KOPT-K1 (cell line): ENCODE data around the gene IFI44L.

Experiments used
- H3K27ac ChIP-seq: fragments of 200-600 bp; sonication (generic); 2 replicates; pipeline ENCODE4 v1.5.1; 2016; ENCODE audit warnings: antibody characterized with exemption, mild to moderate bottlenecking, low read depth, low read length; ENCODE audit not compliant: poor library complexity, severe bottlenecking
- H3K36me3 ChIP-seq: fragments of 200-600 bp; sonication (generic); 2 replicates; pipeline ENCODE4 v1.5.1; 2017; ENCODE audit warnings: antibody characterized with exemption, mild to moderate bottlenecking, low read length, moderate library complexity; ENCODE audit not compliant: insufficient read depth
- H3K9me3 ChIP-seq: fragments of 200-600 bp; sonication (generic); 2 replicates; pipeline ENCODE4 v1.5.1; 2017; ENCODE audit warnings: antibody characterized with exemption, low read length, mild to moderate bottlenecking; ENCODE audit not compliant: insufficient read depth, poor library complexity, severe bottlenecking

IFI44L gene

DNA sequence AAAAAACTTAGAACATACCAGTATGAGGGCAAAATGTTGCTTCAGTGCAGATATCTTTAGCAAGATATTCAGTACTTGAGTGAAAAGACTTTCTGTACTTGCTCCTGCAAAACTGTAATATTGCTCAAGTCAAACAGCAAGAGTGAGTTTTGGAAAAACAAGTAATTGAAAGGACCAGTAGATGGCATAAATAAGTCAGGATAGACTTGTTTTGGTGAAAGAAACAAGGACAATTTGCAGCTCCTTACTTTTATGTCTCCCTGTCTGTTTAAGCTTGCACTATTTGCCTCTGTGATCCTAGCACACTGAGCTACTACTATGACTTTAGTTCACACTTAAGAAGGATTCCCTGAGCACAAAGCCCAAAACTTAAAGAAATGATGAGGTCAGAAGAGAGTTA, 68.4 kb downstream of the IFI44L start:
- no peaks in the 10 kb centered on the region for H3K9me3 ChIP-seq
- H3K27ac ChIP-seq = no peak overlapping the region
- H3K36me3 ChIP-seq = no peaks in the 10 kb centered on the region

DNA sequence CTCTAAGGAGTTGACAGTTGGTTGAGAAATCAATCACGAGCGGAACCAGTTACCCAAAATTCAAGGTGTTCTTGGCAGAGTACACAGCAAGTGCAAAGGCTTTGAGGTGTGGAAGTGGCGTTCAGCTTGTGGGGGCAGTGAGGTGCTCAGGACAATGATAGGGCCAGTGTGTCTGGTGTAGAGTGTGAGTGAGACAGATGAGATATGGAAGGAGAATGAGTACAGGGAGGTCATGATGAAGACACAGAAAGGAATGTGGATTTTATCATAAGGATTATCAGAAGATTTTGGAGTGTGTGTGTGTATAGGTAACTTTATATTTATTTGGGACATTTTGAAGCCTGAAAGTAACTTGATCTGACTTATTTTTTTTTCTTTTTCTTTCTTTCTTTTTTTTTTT, 70.3 kb downstream of the IFI44L start:
- Histone ChIP-seq H3K9me3 (no peaks in the 10 kb centered on the region), H3K36me3 (no peaks in the 10 kb centered on the region), H3K27ac (no peak overlapping the region)

DNA sequence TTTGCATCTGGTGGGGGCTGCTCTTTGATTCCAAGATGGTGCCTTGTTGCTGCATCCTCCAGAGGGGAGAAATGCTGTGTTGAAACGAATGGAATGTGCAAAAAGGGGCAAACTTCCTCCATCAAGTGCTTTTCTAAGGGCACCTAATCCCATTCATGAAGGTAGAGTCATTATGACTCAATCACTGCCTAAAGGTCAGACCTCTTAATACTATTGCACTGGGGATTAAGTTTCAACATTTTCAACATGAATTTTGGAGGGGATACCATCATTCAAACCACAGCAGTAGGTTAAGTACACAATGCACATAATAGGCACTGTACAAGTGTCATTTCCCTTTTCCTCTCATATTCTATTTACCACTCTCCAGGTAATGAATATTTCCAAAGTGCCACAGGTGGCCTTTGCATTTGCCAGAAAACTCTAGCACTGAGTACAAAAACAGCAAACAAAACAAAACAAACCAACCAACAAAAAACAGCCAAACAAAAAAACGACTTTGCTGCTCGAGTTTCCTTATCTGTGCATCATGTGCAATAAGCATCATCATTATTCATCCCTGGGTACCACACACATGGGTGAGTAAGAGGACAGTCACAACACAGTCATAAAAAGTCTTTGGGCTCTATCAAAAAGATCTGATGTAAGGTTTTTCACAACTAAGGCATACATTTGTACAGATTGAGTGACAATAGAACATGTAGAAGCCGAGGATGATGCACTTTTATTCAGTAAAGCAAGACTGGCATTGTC, 71.9 kb downstream of the IFI44L start:
- H3K27ac ChIP-seq = no peak overlapping the region
- H3K9me3 ChIP-seq = no peaks in the 10 kb centered on the region
- no peaks in the 10 kb centered on the region for H3K36me3 ChIP-seq
